ENCODE data around the gene PWWP2A.
A peak's percentile ranks its signal among the peaks of the same experiment; 100 is the strongest.

PWWP2A gene

DNA sequence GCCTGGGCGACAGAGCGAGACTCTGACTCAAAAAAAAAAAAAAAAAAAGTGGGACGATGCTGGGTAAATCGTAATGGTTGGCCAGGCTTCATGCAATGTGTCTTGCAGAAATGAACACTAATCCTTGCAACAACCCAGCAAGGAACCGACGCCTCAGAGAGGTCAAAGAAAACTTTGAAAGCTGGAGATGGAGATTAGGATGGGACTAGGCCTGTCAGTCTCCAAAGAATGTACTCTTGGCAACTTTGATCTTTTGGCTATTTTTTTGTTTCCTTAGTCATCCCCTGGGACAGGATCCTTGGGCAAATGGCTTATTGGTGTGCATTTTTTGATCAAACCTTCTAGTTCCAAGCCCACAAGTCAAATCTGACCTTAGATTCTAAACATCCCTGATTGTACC lies 10.6 kb upstream of the PWWP2A start:
- DNase-seq: no peak

DNA sequence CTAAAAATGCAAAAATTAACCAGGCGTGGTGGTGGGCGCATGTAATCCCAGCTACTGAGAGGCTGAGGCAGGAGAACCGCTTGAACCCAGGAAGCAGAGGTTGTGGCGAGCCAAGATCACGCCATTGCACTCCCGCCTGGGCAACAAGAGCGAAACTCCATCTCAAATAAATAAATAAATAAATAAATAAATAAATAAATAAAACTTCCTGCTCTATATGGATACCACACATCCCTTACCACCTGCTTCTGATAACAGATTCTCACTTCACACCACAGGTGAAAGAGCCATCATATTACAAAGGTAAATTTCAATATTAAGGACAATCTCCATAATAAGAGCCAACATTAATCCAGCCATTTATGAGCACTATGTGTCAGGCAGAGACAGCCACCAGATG lies 9.4 kb upstream of the PWWP2A start:
- DNase-seq: no peak

DNA sequence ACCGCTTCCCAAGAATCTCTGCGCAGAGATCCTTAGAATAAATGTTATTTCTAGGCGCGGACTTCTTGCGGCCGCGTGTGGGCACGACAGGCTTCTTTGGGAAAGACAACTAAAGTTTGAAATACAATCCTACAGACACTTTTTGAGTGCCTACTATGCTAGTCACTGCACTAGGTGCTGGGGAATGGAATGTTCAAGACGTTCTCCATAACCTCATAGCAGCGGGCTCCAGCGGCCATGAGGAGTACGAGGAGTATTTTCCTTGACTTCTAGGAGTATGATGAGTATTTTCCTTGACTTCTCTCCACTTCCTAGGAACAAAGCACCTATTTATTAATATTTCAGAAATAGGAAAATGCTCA lies 636 bp upstream of the PWWP2A start:
- DNase-seq: no peak

DNA sequence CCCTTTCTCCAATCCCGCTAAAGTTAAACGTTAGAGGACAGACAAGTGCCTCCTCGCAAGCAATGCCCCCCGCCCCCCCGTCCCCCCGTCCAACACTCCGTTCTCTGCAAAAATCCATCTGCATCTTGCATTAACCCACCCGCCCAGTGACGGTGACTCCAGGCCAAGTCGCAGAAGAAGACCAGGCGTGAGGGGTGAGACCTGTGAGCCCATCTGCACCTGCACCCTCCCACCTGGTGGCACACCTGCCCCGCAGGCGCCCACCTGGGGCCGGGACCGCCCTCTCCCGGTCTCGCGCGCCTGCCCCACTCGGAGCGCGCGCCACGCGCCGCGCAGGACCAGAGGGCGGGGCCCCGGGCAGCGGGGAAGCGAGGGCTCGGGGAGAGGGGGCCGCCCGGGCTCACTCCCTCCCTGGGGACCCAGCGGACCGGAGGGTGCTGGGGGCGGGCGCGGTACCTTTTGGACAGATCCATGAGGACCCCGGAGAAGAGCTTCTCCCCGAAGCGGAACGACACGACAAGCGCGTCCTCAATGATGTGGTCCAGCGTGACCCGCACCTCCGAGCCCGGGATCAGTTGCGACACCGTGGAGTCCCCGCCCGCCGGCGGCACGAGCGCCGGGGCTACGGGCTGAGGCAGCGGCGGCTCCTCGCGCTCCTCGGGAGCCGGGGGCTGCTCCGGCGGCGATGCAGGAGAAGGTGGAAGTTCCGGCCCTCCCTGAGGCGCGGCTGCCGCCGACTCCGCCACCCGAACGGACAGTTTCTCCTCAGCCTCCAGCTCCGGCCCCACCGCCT lies 705 bp downstream of the PWWP2A start:
- peak; percentile 45 for DNase-seq

DNA sequence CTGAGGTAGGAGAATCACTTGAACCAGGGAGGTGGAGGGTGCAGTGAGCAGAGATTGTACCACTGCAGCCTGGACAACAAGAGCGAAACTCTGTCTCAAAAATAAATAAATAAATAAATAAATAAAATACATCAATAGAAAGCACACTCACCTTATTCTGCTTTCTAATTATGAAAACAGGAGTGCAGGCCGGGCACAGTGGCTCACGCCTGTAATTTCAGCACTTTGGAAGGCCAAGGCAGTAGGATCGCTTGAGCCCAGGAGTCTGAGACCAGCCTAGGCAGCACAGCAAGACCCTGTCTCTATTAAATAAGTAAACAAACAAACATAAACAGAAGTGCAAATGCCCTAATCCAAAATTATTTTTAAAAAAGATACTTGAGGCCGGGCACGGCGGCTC lies 2.3 kb downstream of the PWWP2A start:
- DNase-seq: no peak

DNA sequence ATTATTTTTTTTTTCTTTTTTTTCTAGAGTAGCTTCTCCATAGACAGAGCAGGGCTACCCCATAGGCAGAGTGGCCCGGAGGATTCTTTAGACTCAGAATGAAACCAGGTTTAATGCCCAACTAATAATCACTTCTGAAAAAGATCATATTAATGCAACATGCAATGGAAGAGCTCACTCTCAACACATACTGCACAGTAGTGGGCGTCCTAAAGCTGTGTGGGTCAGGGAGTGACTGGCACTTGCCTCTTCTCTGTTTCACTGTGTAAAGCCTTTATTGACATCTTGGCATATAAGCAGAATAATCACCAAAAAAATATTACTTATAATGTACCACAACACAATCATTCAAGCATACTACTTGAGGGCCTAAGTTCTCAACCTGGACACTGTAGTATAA lies 11.1 kb downstream of the PWWP2A start:
- DNase-seq: no peak

DNA sequence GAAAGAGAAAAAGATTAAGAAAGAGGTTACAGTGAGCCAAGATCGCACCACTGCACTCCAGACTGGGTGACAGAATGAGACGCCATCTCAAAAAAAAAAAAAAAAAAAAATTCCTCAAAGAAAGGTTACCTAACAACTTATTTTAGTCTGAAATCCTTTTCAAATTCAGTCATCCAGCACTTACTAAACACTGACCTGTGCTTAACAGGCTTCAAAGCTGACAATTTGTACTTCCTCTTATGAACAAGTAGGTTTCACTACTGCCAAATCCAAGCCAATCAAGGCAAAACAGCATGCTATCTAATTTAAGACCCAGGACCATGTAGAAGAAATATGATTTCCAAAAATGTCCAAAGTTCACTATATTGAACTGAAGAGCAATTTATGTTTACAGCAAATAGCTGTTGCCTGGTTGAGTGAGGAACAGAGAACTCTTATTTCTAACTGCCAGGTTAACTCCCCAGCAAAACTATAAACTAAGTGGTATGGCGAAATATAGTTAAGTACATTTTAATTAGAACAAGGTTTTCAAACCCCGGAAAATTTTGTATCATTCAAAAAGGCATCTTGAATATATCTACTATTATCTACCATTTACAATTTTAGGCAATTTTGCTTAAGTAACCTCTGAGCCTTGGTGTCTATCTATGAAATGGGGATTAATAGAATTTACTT lies 13.4 kb downstream of the PWWP2A start:
- no peak for DNase-seq

DNA sequence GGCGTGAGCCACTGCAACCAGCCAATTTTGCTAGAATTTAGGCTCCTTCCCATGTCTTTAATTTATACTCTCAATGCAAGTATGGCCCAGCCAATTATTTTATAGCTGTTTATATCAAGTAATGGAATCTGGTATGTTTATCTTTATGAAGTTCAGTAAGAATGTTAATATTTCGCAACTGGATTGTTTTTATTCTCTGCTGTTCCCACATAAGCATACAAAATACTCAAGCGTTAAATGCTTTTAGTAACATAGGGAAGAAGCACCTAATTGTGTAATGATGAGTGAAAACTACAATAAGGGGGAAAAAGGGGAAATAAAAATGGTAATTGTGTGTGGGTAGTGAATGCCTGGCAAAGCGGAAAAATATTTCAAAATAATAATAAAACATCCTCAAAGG lies 21.3 kb downstream of the PWWP2A start:
- DNase-seq: no peak

DNA sequence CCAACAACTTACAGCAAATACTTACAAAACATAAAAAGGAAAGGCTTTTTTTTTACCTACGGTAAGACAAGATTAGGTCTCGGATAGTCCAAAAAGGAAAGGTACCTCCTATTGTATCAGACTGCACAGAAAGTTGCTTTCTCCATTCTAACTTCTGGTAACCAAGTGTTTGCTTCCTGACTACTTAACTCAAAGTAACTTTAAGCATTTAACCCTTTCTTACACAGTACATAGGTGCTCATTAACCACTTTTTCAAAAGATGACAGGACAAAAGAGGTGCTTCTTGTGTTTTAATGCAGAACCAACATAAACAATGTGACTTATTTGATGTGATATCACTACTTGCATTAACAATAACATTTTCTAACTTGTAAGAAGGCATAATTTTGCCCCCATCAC lies 23.1 kb downstream of the PWWP2A start:
- no peak for DNase-seq

DNA sequence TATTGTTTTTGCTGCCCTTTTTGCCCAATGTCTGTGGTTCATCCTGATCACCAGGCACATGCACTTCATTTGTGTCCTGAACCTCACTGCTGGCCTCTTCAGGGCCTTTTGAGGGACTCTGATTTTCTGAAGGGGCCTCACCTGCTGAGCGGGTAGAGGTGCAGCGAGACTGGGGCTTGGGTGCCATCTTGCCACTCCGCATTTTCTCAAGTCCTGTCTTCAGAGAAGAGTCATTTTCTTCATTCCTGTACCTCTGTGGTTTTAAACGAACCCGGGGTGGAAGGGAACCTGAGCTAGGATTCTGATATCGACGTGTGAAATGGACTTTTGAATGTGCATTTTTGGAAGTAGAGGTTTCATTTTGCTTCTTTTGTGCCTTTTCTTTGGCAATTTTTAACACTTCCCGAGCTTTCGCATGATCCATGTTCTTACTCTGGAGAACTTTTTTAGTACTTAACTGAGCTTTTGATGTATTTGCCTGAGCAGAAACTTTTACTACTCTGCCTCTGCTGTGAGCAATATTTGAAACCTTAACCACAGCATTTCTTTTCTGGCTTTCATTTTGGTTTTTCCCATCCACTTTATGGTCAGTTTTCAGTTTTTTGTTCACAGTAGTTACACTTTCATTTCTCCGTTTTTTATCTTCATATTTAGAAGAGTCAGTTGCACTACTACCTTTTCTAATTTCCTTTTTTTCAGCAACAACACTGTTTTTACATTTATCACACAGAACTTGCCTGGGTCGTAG lies 26.1 kb downstream of the PWWP2A start:
- DNase-seq: no peak

DNA sequence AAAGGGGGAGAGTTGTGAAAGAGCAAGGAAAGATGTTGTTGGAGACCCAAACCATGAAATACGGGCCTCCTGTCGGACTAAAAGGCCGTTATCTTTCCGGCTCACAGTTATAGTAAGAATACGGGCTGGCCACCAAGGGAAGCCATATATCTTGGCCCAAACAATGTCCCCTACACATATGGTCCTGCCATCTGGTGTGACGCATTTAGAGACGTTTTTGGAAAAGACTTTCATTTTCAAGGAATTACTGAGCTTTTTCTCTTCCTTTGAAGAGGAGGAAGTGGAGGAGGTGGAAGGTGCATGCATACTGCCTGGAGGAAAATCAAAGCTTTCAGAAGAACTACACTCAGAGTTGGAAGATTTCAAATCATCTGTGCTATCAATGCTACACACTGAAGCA lies 26.7 kb downstream of the PWWP2A start:
- DNase-seq: no peak

DNA sequence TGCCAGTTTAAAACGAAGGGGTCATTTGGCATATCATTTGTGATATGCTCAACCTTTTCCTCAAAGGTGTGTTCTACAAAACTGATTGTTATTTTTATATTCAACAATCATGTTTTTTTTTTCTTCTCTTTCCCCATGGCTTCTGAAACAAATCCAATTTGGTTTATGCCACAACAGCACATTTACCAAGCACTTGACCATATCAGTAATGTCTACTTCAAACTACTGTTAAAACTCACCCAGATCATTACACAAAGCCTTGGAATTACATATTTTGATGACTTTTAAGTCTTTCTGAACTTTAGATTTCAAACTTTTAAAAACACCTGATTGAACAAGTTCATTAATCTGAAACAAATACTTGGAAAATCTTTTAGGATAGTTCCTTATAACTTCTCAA lies 29.2 kb downstream of the PWWP2A start:
- no peak for DNase-seq

DNA sequence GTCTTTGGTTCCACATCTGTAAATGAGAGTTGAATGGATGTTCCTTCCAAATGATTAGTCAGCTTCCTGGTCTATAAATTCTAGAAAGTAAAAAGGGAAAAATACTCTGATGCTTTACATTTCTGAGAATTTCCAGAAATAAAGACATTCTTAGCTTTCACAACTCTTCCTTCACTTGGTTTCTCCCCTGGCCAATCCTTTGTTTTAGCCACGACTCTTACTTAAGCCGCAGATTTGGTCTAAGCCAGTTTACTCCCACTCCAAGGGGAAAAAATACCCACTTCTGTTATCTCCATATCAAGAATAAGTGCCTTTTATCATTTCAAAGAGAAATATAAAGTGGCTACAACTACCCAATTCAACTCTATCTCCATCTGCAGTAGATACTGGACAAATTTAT lies 29.7 kb downstream of the PWWP2A start:
- DNase-seq: no peak

DNA sequence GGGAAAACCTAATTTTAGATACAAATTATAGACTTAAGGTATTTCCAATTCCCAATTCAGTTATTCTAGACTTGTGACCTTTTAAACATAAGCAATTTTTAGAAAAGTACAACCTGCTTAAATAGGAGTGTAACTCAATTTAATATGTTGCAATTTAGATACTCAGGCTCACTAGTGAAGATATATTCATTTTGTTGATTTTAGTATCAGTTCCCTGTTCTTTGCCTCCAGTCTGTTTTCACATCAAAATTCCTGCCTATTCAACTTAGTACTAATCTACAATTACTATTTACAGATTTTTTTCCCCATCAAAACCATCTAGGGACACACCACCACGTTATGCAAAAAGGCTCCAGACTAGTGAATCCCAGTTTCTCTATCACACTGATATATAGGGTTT lies 30.4 kb downstream of the PWWP2A start:
- DNase-seq: no peak

DNA sequence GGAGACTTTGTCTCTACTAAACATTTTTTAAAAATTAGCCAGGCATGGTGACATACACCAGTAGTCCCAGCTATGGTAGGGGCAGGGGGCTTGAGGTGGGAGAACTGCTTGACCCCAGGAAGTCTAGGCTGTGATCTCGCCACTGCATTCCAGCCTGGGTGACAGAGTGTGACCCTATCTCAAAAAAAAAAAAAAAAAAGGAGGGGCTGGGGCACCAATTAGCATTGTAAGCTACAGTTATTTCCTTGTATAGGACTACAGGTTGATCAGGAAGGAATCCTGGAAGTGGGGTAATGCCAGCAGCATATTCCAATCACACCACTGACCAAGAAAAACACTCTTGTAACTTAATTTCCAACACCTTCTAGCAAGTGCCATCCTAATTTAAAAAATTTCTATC lies 32.1 kb downstream of the PWWP2A start:
- no peak for DNase-seq

DNA sequence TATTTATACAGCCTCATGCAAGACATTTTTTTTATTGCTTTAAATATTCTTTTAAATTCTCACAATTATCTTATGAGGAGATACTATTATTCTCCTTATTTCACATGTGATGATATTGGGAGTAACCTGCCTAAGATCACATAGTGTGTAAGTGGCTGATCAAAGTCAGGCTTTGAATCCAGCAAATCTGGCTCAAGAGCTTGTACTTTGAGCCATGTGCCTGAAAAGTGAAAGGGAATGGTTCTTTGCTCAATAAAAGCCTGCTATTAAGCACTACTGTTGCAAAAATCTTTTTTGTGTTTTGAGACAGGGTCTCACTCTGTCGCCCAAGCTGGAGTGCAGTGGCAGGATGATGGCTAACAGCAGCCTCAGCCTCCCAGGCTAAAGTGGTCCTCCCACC lies 35.1 kb downstream of the PWWP2A start:
- no peak for DNase-seq

DNA sequence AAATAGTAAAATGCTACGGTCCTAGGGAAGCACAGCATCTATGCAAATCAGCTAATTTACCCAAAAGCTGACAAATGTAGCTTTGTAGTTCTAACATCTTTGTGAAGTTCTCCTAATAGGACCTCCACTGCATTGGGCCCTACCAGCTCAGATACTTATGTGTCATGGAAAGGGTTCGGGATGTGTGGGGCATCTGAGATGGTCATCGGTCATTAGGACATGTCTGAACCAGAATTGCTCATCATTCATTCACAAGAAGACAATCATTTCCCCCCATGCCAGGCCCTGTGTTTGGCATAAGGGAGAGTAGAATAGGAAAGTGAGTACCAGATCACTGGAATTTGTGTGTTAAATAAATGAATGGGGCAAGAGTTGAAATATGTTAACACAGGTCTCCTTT lies 35.7 kb downstream of the PWWP2A start:
- DNase-seq: no peak

DNA sequence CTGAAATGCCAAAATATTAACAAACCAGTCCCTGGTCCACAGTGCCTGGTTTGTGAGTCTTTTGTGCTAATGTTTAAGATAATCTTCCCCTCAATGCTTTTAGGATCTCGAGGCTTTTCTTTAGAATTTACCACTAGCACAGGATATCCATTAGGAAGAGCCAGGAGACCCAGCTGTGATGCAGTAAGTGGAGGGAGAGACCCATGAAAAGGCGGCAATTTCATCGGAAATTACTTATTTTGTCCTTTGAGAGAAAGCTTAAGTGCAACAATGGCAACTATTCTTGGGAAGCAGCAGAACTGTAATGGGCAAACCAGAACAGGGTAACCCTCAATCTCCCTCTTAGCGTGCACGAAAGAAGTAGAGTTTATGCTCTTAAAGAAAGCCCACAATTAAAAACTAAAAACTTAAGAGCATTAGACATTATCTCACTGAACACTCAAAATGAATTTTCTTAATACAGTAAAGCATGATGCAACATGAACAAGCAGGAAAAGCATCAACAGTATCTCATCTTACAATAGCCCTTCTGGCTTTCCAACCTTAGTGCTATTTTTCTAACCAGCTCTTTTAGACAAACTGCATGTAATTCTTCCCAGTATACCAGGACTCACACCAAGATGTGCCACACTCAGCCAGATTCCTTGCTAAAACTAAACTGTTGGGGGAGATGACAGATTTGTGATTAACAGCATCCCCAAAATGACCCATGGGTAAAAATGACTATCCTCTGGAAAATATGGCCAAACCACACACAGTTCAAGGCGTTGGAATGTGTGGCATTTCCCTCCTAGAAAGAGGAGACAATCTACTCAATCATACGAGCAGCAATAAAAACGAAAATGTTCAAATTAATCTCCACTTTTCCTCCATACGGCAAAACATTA lies 36.4 kb downstream of the PWWP2A start:
- DNase-seq: no peak

DNA sequence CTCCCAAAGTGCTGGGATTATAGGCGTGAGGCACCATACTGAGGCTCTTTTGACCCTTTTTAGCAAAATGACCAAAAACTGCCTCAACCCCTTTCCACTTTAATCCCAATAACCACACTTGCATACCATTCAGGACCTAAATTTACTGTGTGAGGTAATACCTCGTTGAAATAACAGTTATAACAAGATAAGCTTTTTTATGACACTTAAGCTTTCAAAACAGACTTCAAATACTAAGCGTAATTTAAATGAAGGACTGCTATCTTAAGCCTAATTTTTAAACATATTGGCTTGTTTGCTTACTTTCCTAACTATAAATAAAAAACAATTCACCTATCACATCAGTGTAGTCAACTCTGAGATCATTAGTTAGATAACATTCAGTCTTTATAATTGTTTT lies 37.8 kb downstream of the PWWP2A start:
- DNase-seq: no peak

DNA sequence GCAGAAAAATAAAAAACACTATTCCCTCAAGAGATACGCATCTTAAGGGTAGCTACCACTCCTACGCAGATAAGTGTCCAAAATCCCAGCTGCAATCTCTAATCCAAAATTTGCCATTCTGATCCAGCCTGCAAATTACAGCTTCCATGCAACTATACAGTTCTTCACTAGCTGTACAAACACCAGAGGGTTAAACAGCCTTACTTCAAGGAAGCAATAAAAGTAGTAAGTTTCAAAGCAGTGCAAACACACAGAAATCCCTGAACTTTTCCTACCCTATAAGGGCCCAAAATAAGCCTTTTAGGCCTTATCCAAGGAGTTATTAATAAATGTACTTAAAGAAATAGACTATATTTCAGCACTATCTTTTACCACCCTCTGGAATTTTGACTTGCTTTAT lies 39.5 kb downstream of the PWWP2A start:
- DNase-seq: no peak

DNA sequence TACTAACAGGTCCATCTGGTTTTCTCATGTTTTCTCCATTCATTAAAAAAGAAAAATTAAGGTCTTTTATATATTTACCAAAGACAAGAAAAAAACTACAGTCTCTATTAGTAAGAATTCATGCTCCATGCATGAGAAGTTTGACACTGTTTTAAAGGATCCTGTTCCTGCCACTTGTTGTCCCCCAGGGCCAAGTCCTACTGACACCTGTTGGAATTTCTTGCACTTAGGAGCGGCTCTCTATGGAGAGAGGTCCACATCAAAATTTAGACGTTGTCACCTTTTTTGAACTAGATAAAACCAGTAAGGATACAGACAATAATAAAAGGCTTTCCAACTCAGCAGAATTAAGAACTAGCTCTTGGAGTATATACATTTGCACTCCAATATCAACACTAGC lies 42.3 kb downstream of the PWWP2A start:
- DNase-seq: no peak

DNA sequence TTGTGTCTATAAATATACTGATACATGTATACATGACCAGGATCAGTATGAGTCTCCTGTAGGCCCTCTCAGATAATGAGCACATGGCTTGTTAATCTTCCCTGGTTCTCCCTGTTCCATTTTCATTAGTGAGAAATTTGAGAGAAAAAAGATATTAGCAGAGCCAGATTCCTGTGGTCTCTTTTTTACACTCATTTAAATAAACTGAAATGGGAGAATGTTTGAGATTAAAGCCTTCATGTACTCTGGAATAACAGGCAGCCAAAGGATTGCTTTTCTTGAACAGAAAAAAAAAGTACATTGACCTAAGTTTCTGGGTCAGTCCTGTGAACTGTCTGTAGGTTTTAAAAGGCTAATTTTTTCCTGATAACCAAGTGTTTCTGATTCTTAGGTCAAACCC lies 44.2 kb downstream of the PWWP2A start:
- DNase-seq: no peak

DNA sequence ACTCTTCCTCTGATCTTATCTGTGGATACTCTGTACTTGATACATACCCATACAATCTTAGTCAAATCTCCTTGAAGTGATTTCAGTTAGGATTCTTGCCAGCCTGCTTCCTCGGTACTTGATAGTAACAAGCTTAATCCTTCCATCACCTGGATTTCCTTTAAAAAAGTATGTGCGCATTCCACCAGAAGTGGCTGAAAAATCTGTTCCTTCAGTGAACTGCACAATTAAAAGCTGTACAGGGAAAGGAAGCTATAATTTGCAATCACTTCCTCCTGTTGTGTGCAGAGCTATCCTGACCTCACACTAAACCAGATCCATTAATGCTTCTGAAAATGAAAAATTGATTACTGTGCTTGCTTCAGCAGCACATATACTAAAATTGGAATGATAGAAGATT lies 47.3 kb downstream of the PWWP2A start:
- no peak for DNase-seq
